ENCODE results near the gene LRRC23.

- TF ChIP-seq, protein P1, sequence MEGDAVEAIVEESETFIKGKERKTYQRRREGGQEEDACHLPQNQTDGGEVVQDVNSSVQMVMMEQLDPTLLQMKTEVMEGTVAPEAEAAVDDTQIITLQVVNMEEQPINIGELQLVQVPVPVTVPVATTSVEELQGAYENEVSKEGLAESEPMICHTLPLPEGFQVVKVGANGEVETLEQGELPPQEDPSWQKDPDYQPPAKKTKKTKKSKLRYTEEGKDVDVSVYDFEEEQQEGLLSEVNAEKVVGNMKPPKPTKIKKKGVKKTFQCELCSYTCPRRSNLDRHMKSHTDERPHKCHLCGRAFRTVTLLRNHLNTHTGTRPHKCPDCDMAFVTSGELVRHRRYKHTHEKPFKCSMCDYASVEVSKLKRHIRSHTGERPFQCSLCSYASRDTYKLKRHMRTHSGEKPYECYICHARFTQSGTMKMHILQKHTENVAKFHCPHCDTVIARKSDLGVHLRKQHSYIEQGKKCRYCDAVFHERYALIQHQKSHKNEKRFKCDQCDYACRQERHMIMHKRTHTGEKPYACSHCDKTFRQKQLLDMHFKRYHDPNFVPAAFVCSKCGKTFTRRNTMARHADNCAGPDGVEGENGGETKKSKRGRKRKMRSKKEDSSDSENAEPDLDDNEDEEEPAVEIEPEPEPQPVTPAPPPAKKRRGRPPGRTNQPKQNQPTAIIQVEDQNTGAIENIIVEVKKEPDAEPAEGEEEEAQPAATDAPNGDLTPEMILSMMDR (IDR thresholded peaks at IDR 0.05) = no peak
- TF ChIP-seq EZH2phosphoT487 (IDR thresholded peaks at IDR 0.05) = no peak
Observed at GRCh38 chr12:6861391-6861790, 43.2 kb upstream of the LRRC23 start.

Measured in neural progenitor cell (in vitro differentiated cells).